HUES48 (cell line): ENCODE results near the gene RPS10.

Source experiments
- H3K27ac ChIP-seq: one replicate; pipeline ENCODE4 v1.7.0; 2013; ENCODE audit warnings: low read depth, low read length, inconsistent platforms
- H3K27me3 ChIP-seq: 2 replicates; pipeline ENCODE4 v1.6.1; 2013; ENCODE audit warnings: mild to moderate bottlenecking, low read length; ENCODE audit not compliant: control insufficient read depth, insufficient read depth
- H3K36me3 ChIP-seq: 2 replicates; pipeline ENCODE4 v1.6.1; 2013; ENCODE audit warnings: low read length; ENCODE audit not compliant: control insufficient read depth, insufficient read depth
- H3K4me1 ChIP-seq: 2 replicates; pipeline ENCODE4 v1.6.1; 2013; ENCODE audit warnings: mild to moderate bottlenecking, low read length; ENCODE audit not compliant: control insufficient read depth, insufficient read depth
- H3K4me3 ChIP-seq: 2 replicates; pipeline ENCODE4 v1.5.1; 2013; ENCODE audit warnings: mild to moderate bottlenecking, low read depth, low read length
- H3K9ac ChIP-seq: 2 replicates; pipeline ENCODE4 v1.6.1; 2013; ENCODE audit warnings: mild to moderate bottlenecking, low read depth, low read length, moderate library complexity
- H3K9me3 ChIP-seq: 2 replicates; pipeline ENCODE4 v1.6.1; 2013; ENCODE audit warnings: low read length; ENCODE audit not compliant: control insufficient read depth, insufficient read depth

RPS10 gene

GRCh38 chr6:34370361-34370760 is 55.5 kb downstream of the RPS10 start:
- H3K27ac ChIP-seq, result no peak overlapping the region
- peaks cover 9% of the 10 kb centered on the region; the same call in 1 of the 2 replicates for H3K36me3 ChIP-seq
- no peaks in the 10 kb centered on the region for H3K27me3 ChIP-seq
- H3K9me3 ChIP-seq, result no peaks in the 10 kb centered on the region
- H3K4me1 ChIP-seq, result no peaks in the 10 kb centered on the region
- no peak overlapping the region for H3K4me3 ChIP-seq
- H3K9ac ChIP-seq, result no peak overlapping the region

- H3K27ac ChIP-seq, result no peak overlapping the region
- H3K9me3 ChIP-seq, result no peaks in the 10 kb centered on the region
- H3K4me3 ChIP-seq, result no peak overlapping the region
- peaks cover 9% of the 10 kb centered on the region; the same call in 1 of the 2 replicates for H3K36me3 ChIP-seq
- no peaks in the 10 kb centered on the region for H3K4me1 ChIP-seq
- H3K9ac ChIP-seq, result no peak overlapping the region
- H3K27me3 ChIP-seq, result no peaks in the 10 kb centered on the region
Measured at GRCh38 chr6:34369385-34369784, 56.5 kb downstream of the RPS10 start.
